OCI-LY1 (cell line): ENCODE data around the gene DDAH1.

ENCODE experiments used
- H2AFZ ChIP-seq: fragments of 200-600 bp; sonication (generic), shearing (Covaris generic); 2 replicates; pipeline ENCODE4 v1.6.0; 2014; ENCODE audit warnings: antibody characterized with exemption, mild to moderate bottlenecking, low read length
- H3F3A ChIP-seq: fragments of 200-600 bp; sonication (generic), shearing (Covaris generic); 2 replicates; pipeline ENCODE4 v1.6.0; 2014; ENCODE audit warnings: mild to moderate bottlenecking, antibody characterized with exemption, low read length, moderate library complexity; ENCODE audit not compliant: insufficient read depth
- H3K27ac ChIP-seq: fragments of 200-600 bp; sonication (generic); 2 replicates; pipeline ENCODE4 v1.5.1; 2014; ENCODE audit warnings: low read length, mixed run types, mild to moderate bottlenecking, low read depth; ENCODE audit not compliant: poor library complexity, severe bottlenecking
- H3K27me3 ChIP-seq: fragments of 200-600 bp; sonication (generic); 2 replicates; pipeline ENCODE4 v1.6.0; 2014; ENCODE audit warnings: antibody characterized with exemption, mild to moderate bottlenecking, low read length, moderate library complexity; ENCODE audit not compliant: insufficient read depth
- H3K36me3 ChIP-seq: fragments of 200-600 bp; sonication (generic); 2 replicates; pipeline ENCODE4 v1.6.1; 2014; ENCODE audit warnings: mild to moderate bottlenecking, antibody characterized with exemption, low read length, moderate library complexity, mixed read lengths; ENCODE audit not compliant: insufficient read depth
- H3K4me1 ChIP-seq: fragments of 200-600 bp; sonication (generic); 2 replicates; pipeline ENCODE4 v1.5.1; 2014; ENCODE audit warnings: mild to moderate bottlenecking, low read length, moderate library complexity; ENCODE audit not compliant: insufficient read depth, severe bottlenecking
- H3K4me2 ChIP-seq: fragments of 200-600 bp; sonication (generic), shearing (Covaris generic); 2 replicates; pipeline ENCODE4 v1.6.1; 2014; ENCODE audit warnings: low read length
- H3K4me3 ChIP-seq: fragments of 200-600 bp; sonication (generic); 2 replicates; pipeline ENCODE4 v1.5.1; 2014; ENCODE audit warnings: low read length, low read depth, mild to moderate bottlenecking, mixed read lengths; ENCODE audit not compliant: poor library complexity, severe bottlenecking
- H3K79me2 ChIP-seq: fragments of 200-600 bp; shearing (Covaris generic); 2 replicates; pipeline ENCODE4 v1.6.1; 2016; ENCODE audit warnings: mixed run types, low read length, mixed read lengths; ENCODE audit not compliant: insufficient read depth
- H3K9ac ChIP-seq: fragments of 200-600 bp; sonication (generic), shearing (Covaris generic); 2 replicates; pipeline ENCODE4 v1.6.1; 2014; ENCODE audit warnings: mild to moderate bottlenecking, low read length, mixed read lengths
- H3K9me2 ChIP-seq: fragments of 200-600 bp; sonication (generic), shearing (Covaris generic); 2 replicates; pipeline ENCODE4 v1.6.1; 2014; ENCODE audit warnings: low read depth, mild to moderate bottlenecking, low read length, mixed read lengths
- H3K9me3 ChIP-seq: fragments of 200-600 bp; shearing (Covaris generic); 2 replicates; pipeline ENCODE4 v1.6.1; 2014; ENCODE audit warnings: low read length, mixed read lengths
- H4K20me1 ChIP-seq: fragments of 200-600 bp; sonication (generic), shearing (Covaris generic); 2 replicates; pipeline ENCODE4 v1.6.0; 2016; ENCODE audit warnings: mild to moderate bottlenecking, low read length; ENCODE audit not compliant: insufficient read depth
- CTCF ChIP-seq: fragments of 200-600 bp; sonication (generic), shearing (Covaris generic); IDR thresholded peaks from 2 replicates; pipeline ENCODE4 v1.5.1; 2017; ENCODE audit warnings: mild to moderate bottlenecking, antibody characterized with exemption, low read length, moderate library complexity, mixed read lengths
- EZH2 ChIP-seq: fragments of 200-600 bp; sonication (generic), shearing (Covaris generic); IDR thresholded peaks from 2 replicates; pipeline ENCODE4 v1.8.0; 2017; ENCODE audit warnings: borderline replicate concordance, mixed run types, mild to moderate bottlenecking, antibody characterized with exemption, low read length, moderate library complexity, mixed read lengths

Gene DDAH1

GRCh38 chr1:85280636-85281035, 184.3 kb downstream of the DDAH1 start:
- no peaks in the 10 kb centered on the region for H3K27me3 ChIP-seq
- no peak overlapping the region for H3K9ac ChIP-seq
- H3K27ac ChIP-seq = no peak overlapping the region
- no peaks in the 10 kb centered on the region for H4K20me1 ChIP-seq
- no peak overlapping the region for H2AFZ ChIP-seq
- H3K4me2 ChIP-seq = no peak overlapping the region
- H3K79me2 ChIP-seq = peaks cover 4% of the 10 kb centered on the region; the same call in 1 of the 2 replicates
- peaks cover 7% of the 10 kb centered on the region for H3K4me1 ChIP-seq
- no peaks in the 10 kb centered on the region for H3K9me2 ChIP-seq
- H3K4me3 ChIP-seq = no peak overlapping the region
- H3F3A ChIP-seq = no peaks in the 10 kb centered on the region
- 0 out of 2 replicates have a peak, but pooled peaks cover 3% of the 10 kb centered on the region for H3K9me3 ChIP-seq
- no peaks in the 10 kb centered on the region; the same call in 1 of the 2 replicates for H3K36me3 ChIP-seq
- TF ChIP-seq CTCF (no peak), EZH2 (no peak)

- Histone ChIP-seq H3F3A (no peaks in the 10 kb centered on the region), H3K4me3 (no peak overlapping the region), H3K27ac (no peak overlapping the region), H2AFZ (no peak overlapping the region), H3K36me3 (no peaks in the 10 kb centered on the region; the same call in 1 of the 2 replicates), H3K9ac (no peak overlapping the region), H3K79me2 (peaks cover 15% of the 10 kb centered on the region), H3K4me2 (no peak overlapping the region), H3K9me2 (no peaks in the 10 kb centered on the region), H3K4me1 (peaks cover 18% of the 10 kb centered on the region), H4K20me1 (no peaks in the 10 kb centered on the region), H3K9me3 (no peaks in the 10 kb centered on the region), H3K27me3 (no peaks in the 10 kb centered on the region)
- TF ChIP-seq CTCF (no peak), EZH2 (no peak)
These were observed 185.4 kb downstream of the DDAH1 start for GRCh38 chr1:85279458-85280080.

- Histone ChIP-seq H3K9ac (no peak overlapping the region), H3K27me3 (no peaks in the 10 kb centered on the region), H4K20me1 (no peaks in the 10 kb centered on the region), H3K9me3 (no peaks in the 10 kb centered on the region), H3K4me3 (no peak overlapping the region), H3K27ac (no peak overlapping the region), H3K4me1 (peaks cover 24% of the 10 kb centered on the region), H3K79me2 (peaks cover 21% of the 10 kb centered on the region), H3K9me2 (no peaks in the 10 kb centered on the region), H3F3A (no peaks in the 10 kb centered on the region), H3K36me3 (no peaks in the 10 kb centered on the region; the same call in none of the 2 replicates), H3K4me2 (no peak overlapping the region), H2AFZ (no peak overlapping the region)
- TF ChIP-seq EZH2 (no peak), CTCF (no peak)
These were observed 186.1 kb downstream of the DDAH1 start for GRCh38 chr1:85278853-85279314.
